Activated naive CD8-positive, alpha-beta T cell treated with anti-CD3 and anti-CD28 coated beads for 36 hours (primary cell): ENCODE measurements around the gene WDR38. TPM values are rescaled to one million over a fixed set of nuclear protein-coding genes. Genes with fewer than 3 reads are reported as not detected.

Experiments
- DNase-seq: peaks from one replicate; pipeline ENCODE4 v3.0.0; 2021
- H3K27ac Mint-ChIP-seq: one replicate; pipeline ENCODE4 v1.8.0; 2022; ENCODE audit warnings: mild to moderate bottlenecking, moderate library complexity, mixed read lengths
- H3K27me3 Mint-ChIP-seq: one replicate; pipeline ENCODE4 v1.8.0; 2022; ENCODE audit warnings: mild to moderate bottlenecking, mixed read lengths
- H3K36me3 Mint-ChIP-seq: one replicate; pipeline ENCODE4 v1.8.0; 2021; ENCODE audit warnings: mild to moderate bottlenecking, mixed read lengths
- H3K4me1 Mint-ChIP-seq: one replicate; pipeline ENCODE4 v1.8.0; 2021; ENCODE audit warnings: mixed read lengths
- H3K4me3 Mint-ChIP-seq: one replicate; pipeline ENCODE4 v1.8.0; 2022; ENCODE audit warnings: mild to moderate bottlenecking, moderate library complexity, mixed read lengths
- H3K9me3 Mint-ChIP-seq: one replicate; pipeline ENCODE4 v1.8.0; 2022; ENCODE audit warnings: mixed read lengths
- total RNA-seq, 2 experiments: library from RNA; stranded (reverse); gene quantifications; one replicate each; pipeline ENCODE4 v1.2.3, GENCODE V29; 2021

The WDR38 gene
- total RNA-seq, 2 experiments from 2014 or later = not detected

GRCh38 chr9:124906966-124907365 is 53.7 kb downstream of the WDR38 start:
- Mint-ChIP-seq H3K4me1 (no peaks in the 10 kb centered on the region), H3K27ac (no peak overlapping the region), H3K36me3 (peaks cover 43% of the 10 kb centered on the region), H3K4me3 (no peak overlapping the region), H3K9me3 (no peaks in the 10 kb centered on the region), H3K27me3 (peaks cover 9% of the 10 kb centered on the region)
- DNase-seq = no peak

Other genes with a start within 250 kb of the WDR38 start
- 1 to 10 TPM; 1.2 to 1.3 TPM for gene NR6A1, start 82.1 kb upstream of the WDR38 start, total RNA-seq
- not detected for gene OLFML2A, start 76.3 kb upstream of the WDR38 start, total RNA-seq
- gene RPL35, start 8.5 kb downstream of the WDR38 start, total RNA-seq = 1,000 to 10,000 TPM; 2,220 to 2,231 TPM
- gene ARPC5L, start 8.7 kb downstream of the WDR38 start, total RNA-seq = 100 to 1,000 TPM; 102 to 104 TPM
- 10 to 100 TPM; 12.0 to 14.3 TPM for gene GOLGA1, start 87.6 kb downstream of the WDR38 start, total RNA-seq